SJCRH30 (cell line): ENCODE data around the gene FRMD8. TPM values are rescaled to one million over a fixed set of nuclear protein-coding genes. Genes with fewer than 3 reads are reported as not detected.

Experiments
- DNase-seq, 2 experiments: peaks; one replicate each; pipeline ENCODE4 v3.0.0-alpha.2; 2015 to 2020
- H3K27ac ChIP-seq: fragments of 250-450 bp; sonication (Bioruptor Pico); 2 replicates; pipeline ENCODE4 v1.5.1; 2020; ENCODE audit warnings: mild to moderate bottlenecking, moderate library complexity
- H3K27me3 ChIP-seq: fragments of 250-450 bp; sonication (Bioruptor Pico); 2 replicates; pipeline ENCODE4 v1.5.1; 2020; ENCODE audit warnings: mild to moderate bottlenecking, moderate library complexity
- H3K36me3 ChIP-seq: fragments of 250-450 bp; sonication (Bioruptor Pico); 2 replicates; pipeline ENCODE4 v1.5.1; 2020; ENCODE audit warnings: mild to moderate bottlenecking, moderate library complexity
- H3K4me1 ChIP-seq: fragments of 250-450 bp; sonication (Bioruptor Pico); 2 replicates; pipeline ENCODE4 v1.5.1; 2020; ENCODE audit warnings: mild to moderate bottlenecking, moderate library complexity
- H3K4me3 ChIP-seq: fragments of 250-450 bp; sonication (Bioruptor Pico); 2 replicates; pipeline ENCODE4 v1.5.1; 2020; ENCODE audit warnings: mild to moderate bottlenecking, moderate library complexity
- H3K9me3 ChIP-seq: fragments of 250-450 bp; sonication (Bioruptor Pico); replicated peaks from 2 replicates; pipeline ENCODE4 v1.5.1; 2020; ENCODE audit warnings: mild to moderate bottlenecking, moderate library complexity
- total RNA-seq: library from RNA; depleted of rRNA; stranded (reverse); fragments of >200 nt; shearing (Covaris generic); gene quantifications from 2 replicates; pipeline ENCODE4 v1.2.3, GENCODE V29; 2014

The FRMD8 gene
- total RNA-seq, 1 experiment from 2014 or later, result 21.0 TPM

GRCh38 chr11:65394125-65394536 lies 7.7 kb downstream of the FRMD8 start:
- H3K9me3 ChIP-seq, result no peaks in the 10 kb centered on the region
- H3K36me3 ChIP-seq, result no peaks in the 10 kb centered on the region; the same call in 1 of the 2 replicates
- H3K4me1 ChIP-seq, result peaks cover 17% of the 10 kb centered on the region
- H3K27ac ChIP-seq, result no peak overlapping the region
- H3K4me3 ChIP-seq, result no peak overlapping the region
- no peaks in the 10 kb centered on the region for H3K27me3 ChIP-seq
- DNase-seq, result no peak

- Histone ChIP-seq H3K4me3 (no peak overlapping the region), H3K9me3 (no peaks in the 10 kb centered on the region), H3K27ac (no peak overlapping the region), H3K4me1 (peaks cover 3% of the 10 kb centered on the region; the same call in 1 of the 2 replicates), H3K36me3 (no peaks in the 10 kb centered on the region; the same call in 1 of the 2 replicates), H3K27me3 (no peaks in the 10 kb centered on the region)
- no peak for DNase-seq
Observed at GRCh38 chr11:65395961-65396530, 9.6 kb downstream of the FRMD8 start.

GRCh38 chr11:65396769-65397745 lies 10.6 kb downstream of the FRMD8 start:
- Histone ChIP-seq H3K4me1 (peaks cover 2% of the 10 kb centered on the region; the same call in 1 of the 2 replicates), H3K9me3 (no peaks in the 10 kb centered on the region), H3K27me3 (no peaks in the 10 kb centered on the region), H3K27ac (no peak overlapping the region), H3K36me3 (no peaks in the 10 kb centered on the region; the same call in 1 of the 2 replicates), H3K4me3 (no peak overlapping the region)
- peak in 1 of 2 experiments; percentile 22 for DNase-seq

- no peak for DNase-seq
- Histone ChIP-seq H3K4me3 (no peak overlapping the region), H3K27ac (no peak overlapping the region), H3K27me3 (no peaks in the 10 kb centered on the region), H3K36me3 (peaks cover 2% of the 10 kb centered on the region; the same call in 1 of the 2 replicates), H3K4me1 (peaks cover 2% of the 10 kb centered on the region; the same call in 1 of the 2 replicates), H3K9me3 (no peaks in the 10 kb centered on the region)
Observed at GRCh38 chr11:65398362-65398910, 12.0 kb downstream of the FRMD8 start.

- Histone ChIP-seq H3K27me3 (no peaks in the 10 kb centered on the region), H3K9me3 (no peaks in the 10 kb centered on the region), H3K36me3 (peaks cover 2% of the 10 kb centered on the region; the same call in 1 of the 2 replicates), H3K4me1 (peaks cover 2% of the 10 kb centered on the region; the same call in 1 of the 2 replicates), H3K27ac (no peak overlapping the region), H3K4me3 (no peak overlapping the region)
- DNase-seq, result no peak
Observed at GRCh38 chr11:65399249-65399648, 12.8 kb downstream of the FRMD8 start.

GRCh38 chr11:65399845-65400244 lies 13.4 kb downstream of the FRMD8 start:
- no peaks in the 10 kb centered on the region for H3K27me3 ChIP-seq
- no peak overlapping the region for H3K27ac ChIP-seq
- H3K9me3 ChIP-seq, result no peaks in the 10 kb centered on the region
- H3K4me3 ChIP-seq, result no peak overlapping the region
- H3K36me3 ChIP-seq, result peaks cover 3% of the 10 kb centered on the region
- no peak for DNase-seq
- H3K4me1 ChIP-seq, result peaks cover 2% of the 10 kb centered on the region; the same call in 1 of the 2 replicates

GRCh38 chr11:65400307-65401072 lies 14.1 kb downstream of the FRMD8 start:
- Histone ChIP-seq H3K27me3 (no peaks in the 10 kb centered on the region), H3K4me3 (no peak overlapping the region), H3K27ac (no peak overlapping the region), H3K36me3 (peaks cover 9% of the 10 kb centered on the region), H3K9me3 (no peaks in the 10 kb centered on the region), H3K4me1 (peaks cover 2% of the 10 kb centered on the region; the same call in 1 of the 2 replicates)
- DNase-seq, result no peak

- peaks cover 13% of the 10 kb centered on the region for H3K36me3 ChIP-seq
Observed at GRCh38 chr11:65401073-65401802, 14.8 kb downstream of the FRMD8 start.

GRCh38 chr11:65401803-65402248 lies 15.4 kb downstream of the FRMD8 start:
- H3K36me3 ChIP-seq, result peaks cover 19% of the 10 kb centered on the region
- H3K9me3 ChIP-seq, result no peaks in the 10 kb centered on the region
- no peak overlapping the region for H3K4me3 ChIP-seq
- no peak for DNase-seq
- H3K27me3 ChIP-seq, result no peaks in the 10 kb centered on the region
- H3K27ac ChIP-seq, result no peak overlapping the region
- peaks cover 2% of the 10 kb centered on the region; the same call in 1 of the 2 replicates for H3K4me1 ChIP-seq

More at GRCh38 chr11:65401073-65401802, 14.8 kb downstream of the FRMD8 start:
- Histone ChIP-seq H3K27me3 (no peaks in the 10 kb centered on the region), H3K4me3 (no peak overlapping the region), H3K27ac (no peak overlapping the region), H3K4me1 (peaks cover 2% of the 10 kb centered on the region; the same call in 1 of the 2 replicates), H3K9me3 (no peaks in the 10 kb centered on the region)
- no peak for DNase-seq

GRCh38 chr11:65402790-65403189 lies 16.4 kb downstream of the FRMD8 start:
- Histone ChIP-seq H3K4me3 (no peak overlapping the region), H3K9me3 (no peaks in the 10 kb centered on the region), H3K27me3 (no peaks in the 10 kb centered on the region), H3K4me1 (peaks cover 2% of the 10 kb centered on the region; the same call in 1 of the 2 replicates), H3K36me3 (peaks cover 25% of the 10 kb centered on the region), H3K27ac (no peak overlapping the region)
- no peak for DNase-seq

- H3K4me3 ChIP-seq, result no peak overlapping the region
- no peaks in the 10 kb centered on the region for H3K27me3 ChIP-seq
- no peak for DNase-seq
- no peaks in the 10 kb centered on the region for H3K4me1 ChIP-seq
- no peak overlapping the region for H3K27ac ChIP-seq
- H3K36me3 ChIP-seq, result peaks cover 25% of the 10 kb centered on the region
- H3K9me3 ChIP-seq, result no peaks in the 10 kb centered on the region
Observed at GRCh38 chr11:65403607-65404121, 17.2 kb downstream of the FRMD8 start.

GRCh38 chr11:65404210-65404609 lies 17.8 kb downstream of the FRMD8 start:
- no peak for DNase-seq
- Histone ChIP-seq H3K4me3 (no peak overlapping the region), H3K9me3 (no peaks in the 10 kb centered on the region), H3K4me1 (no peaks in the 10 kb centered on the region), H3K27ac (no peak overlapping the region), H3K27me3 (no peaks in the 10 kb centered on the region), H3K36me3 (peaks cover 25% of the 10 kb centered on the region)

- H3K27ac ChIP-seq, result no peak overlapping the region
- H3K4me1 ChIP-seq, result no peaks in the 10 kb centered on the region
- no peak overlapping the region for H3K4me3 ChIP-seq
- no peak for DNase-seq
- no peaks in the 10 kb centered on the region for H3K9me3 ChIP-seq
- no peaks in the 10 kb centered on the region for H3K27me3 ChIP-seq
- peaks cover 25% of the 10 kb centered on the region for H3K36me3 ChIP-seq
Observed at GRCh38 chr11:65404638-65405339, 18.4 kb downstream of the FRMD8 start.
